Lower leg skin (tissue), 4 donors: Measurements from ENCODE around the gene ZC3H14. TPM values are rescaled to one million over a fixed set of nuclear protein-coding genes. Genes with fewer than 3 reads are reported as not detected.

Experiments used
- DNase-seq, 2 donors: peaks; one replicate each; pipeline ENCODE4 v3.0.0-alpha.2; 2019; ENCODE audit warnings: low spot score in 2 of 2
- H3K4me3 ChIP-seq: fragments of 200-600 bp; sonication (generic); 2 replicates; pipeline ENCODE4 v1.5.1; 2017; ENCODE audit warnings: mild to moderate bottlenecking, low read depth; ENCODE audit not compliant: poor library complexity, severe bottlenecking
- CTCF ChIP-seq, 3 donors: fragments of 450-650 bp; IDR thresholded peaks; one replicate each; pipeline ENCODE4 v1.5.1; 2016; ENCODE audit warnings: antibody characterized with exemption in 3 of 3, mild to moderate bottlenecking in 3 of 3, moderate library complexity in 2 of 3
- POLR2A ChIP-seq, 2 donors: fragments of 450-650 bp; IDR thresholded peaks; one replicate each; pipeline ENCODE4 v1.6.1; 2016 to 2017; ENCODE audit warnings: antibody characterized with exemption in 2 of 2, mild to moderate bottlenecking in 1 of 2, moderate library complexity in 1 of 2
- WGBS, 2 donors: methylation state at CpG; one replicate each; pipeline ENCODE4 v1.1.5; 2018; 5-methylcytosine and 5-hydroxymethylcytosine counted together
- intact Hi-C: fragments of 100-400 bp; cut with DNase I; formaldehyde crosslinking; loops from one replicate; pipeline ENCODE4 v1.15.0; 2023; ENCODE audit warnings: low total_unique reads
- total RNA-seq, 4 donors: library from RNA; depleted of rRNA; stranded (reverse); fragments of >200 nt; gene quantifications; one replicate each; pipeline ENCODE4 v1.1.0, GENCODE V29; 2016

Gene ZC3H14
- total RNA-seq, 4 donors from 2014 or later, result 45.2 to 54.5 (median 51.4) TPM

DNA sequence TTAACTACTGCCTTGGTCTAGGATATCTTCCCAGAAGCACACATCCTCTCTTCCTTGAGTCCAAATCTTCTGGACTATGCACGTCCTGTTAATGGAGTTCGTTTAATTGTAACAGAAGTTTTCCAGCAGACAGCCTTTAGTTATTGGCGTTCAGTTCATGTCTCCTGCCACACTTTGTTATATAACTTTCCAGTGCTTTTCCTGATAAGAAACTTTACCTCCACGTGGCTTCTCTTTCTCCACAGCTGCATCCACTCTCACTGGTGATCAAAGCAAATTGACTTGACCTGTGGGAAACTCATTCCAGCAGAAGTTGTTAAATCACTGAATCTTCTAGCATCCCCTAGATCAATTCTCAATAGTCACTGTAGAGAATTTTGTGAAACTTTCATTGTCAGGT, 27.0 kb upstream of the ZC3H14 start:
- no peak for DNase-seq
- no peak for TF ChIP-seq CTCF (IDR thresholded peaks at IDR 0.05)
- TF ChIP-seq POLR2A (IDR thresholded peaks at IDR 0.05), result no peak
- intact Hi-C loops, result no loop called here

GRCh38 chr14:88541324-88541723, 21.5 kb upstream of the ZC3H14 start:
- no peak overlapping the region for H3K4me3 ChIP-seq
- WGBS, 2 donors, result 44 to 91% methylated on average over 1 of the region's 1 CpG
- TF ChIP-seq POLR2A (IDR thresholded peaks at IDR 0.05), result no peak
- no peak for TF ChIP-seq CTCF (IDR thresholded peaks at IDR 0.05)
- intact Hi-C loops, result no loop called here
- no peak for DNase-seq

More for the DNA sequence above, 27.0 kb upstream of the ZC3H14 start:
- 59 to 63% methylated on average over 4 of the region's 4 CpGs for WGBS, 2 donors
- no peak overlapping the region for H3K4me3 ChIP-seq

DNA sequence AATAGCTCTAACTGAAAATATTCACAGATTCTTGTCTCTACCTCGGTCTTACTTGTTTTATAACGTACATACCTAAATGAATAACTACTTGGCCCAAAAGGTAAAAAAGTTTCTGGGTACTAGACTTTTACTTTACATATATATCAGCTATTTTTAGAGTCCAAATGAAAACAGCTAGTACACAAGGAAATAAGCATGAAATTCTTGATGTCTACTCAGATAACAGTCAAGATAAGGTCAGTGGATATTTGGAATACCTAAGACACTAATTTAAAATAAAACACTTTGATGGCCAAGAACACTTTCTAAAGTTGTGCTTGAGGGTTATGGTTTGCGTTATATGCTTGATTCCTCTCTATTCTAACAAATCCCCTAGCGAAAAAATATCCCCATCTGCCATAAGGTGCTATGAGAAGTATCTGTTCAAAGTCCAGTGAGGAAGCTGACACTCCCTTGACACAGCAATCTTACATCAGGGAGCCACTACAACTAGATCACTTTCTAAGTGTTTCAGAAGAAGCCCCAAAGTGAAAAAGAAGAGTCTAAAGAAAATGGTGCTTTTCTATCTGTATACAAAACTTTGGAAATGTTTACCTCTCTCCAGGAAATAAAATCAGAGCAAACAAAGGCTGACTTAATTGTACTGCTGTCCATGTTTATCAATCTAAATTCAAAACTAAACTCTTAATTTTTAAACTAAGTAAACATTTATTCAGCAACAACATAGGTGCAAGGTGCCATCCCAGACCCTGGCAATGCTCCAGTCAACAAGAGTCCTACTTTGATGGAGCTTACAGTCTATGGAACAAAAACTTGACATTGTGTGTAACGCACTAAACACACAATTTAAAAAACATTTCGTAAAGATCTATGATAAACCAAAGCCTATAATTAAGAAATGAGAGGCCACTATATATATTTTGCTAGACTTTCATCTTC, 19.7 kb upstream of the ZC3H14 start:
- intact Hi-C loops, result no loop called here
- no peak overlapping the region for H3K4me3 ChIP-seq
- TF ChIP-seq POLR2A (IDR thresholded peaks at IDR 0.05), result no peak
- TF ChIP-seq CTCF (IDR thresholded peaks at IDR 0.05), result no peak
- WGBS, 2 donors, result 87% methylated on average over 6 of the region's 6 CpGs
- DNase-seq, result no peak

- 89 to 94% methylated on average over 3 of the region's 3 CpGs for WGBS, 2 donors
- intact Hi-C loops, result no loop called here
- H3K4me3 ChIP-seq, result no peak overlapping the region
- DNase-seq, result no peak
- TF ChIP-seq POLR2A (IDR thresholded peaks at IDR 0.05) (no peak), CTCF (IDR thresholded peaks at IDR 0.05) (no peak)
Measured at GRCh38 chr14:88545256-88545655, 17.6 kb upstream of the ZC3H14 start.

- intact Hi-C loops, result no loop called here
- H3K4me3 ChIP-seq, result no peak overlapping the region
- TF ChIP-seq POLR2A (IDR thresholded peaks at IDR 0.05) (no peak), CTCF (IDR thresholded peaks at IDR 0.05) (no peak)
- WGBS, 2 donors, result 74 to 80% methylated on average over 4 of the region's 4 CpGs
- no peak for DNase-seq
Measured at GRCh38 chr14:88546621-88547385, 16.0 kb upstream of the ZC3H14 start.
